ENCODE data around the gene VAMP4.
"Not testable (repeated sequence)": the region's sequence is repeated elsewhere in the genome, so short reads cannot be mapped to it uniquely, and the experiment has no call there.

VAMP4 gene

DNA sequence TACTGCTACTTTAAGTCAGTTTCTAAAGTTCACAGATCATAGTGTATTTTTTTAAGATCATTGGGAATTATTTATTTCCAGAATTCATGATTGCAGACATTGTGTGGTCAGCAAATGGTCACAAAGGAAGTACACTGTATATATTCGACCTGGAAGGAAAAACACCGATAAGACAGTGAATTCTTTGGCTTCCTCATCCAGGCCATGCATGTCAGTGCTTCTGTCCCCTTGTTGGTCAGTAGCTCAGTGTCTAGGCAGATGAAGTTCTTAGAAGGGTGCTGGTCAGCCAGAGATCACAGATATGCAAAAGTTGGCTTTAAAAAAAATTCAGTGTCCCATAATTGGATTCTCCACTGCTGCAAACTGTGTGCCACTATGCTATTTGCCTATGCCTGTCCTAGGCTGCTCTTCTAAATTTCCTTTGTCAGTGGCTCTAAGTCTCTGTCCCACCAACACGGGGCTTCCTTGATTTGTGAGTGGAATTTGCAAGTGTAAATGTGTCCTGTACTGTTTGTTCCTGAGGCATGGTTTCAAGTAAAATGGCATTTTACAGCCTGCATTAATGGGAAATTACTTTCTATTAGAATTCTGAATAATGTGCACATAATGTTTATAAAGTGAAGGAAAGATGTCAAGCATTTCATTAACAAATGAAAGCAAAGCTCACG lies 12.0 kb upstream of the VAMP4 start:
- DNase-seq (ENCODE audit: low read depth, low spot score), result no peak
- H3K27ac ChIP-seq, result peak overlapping the region; percentile 38

DNA sequence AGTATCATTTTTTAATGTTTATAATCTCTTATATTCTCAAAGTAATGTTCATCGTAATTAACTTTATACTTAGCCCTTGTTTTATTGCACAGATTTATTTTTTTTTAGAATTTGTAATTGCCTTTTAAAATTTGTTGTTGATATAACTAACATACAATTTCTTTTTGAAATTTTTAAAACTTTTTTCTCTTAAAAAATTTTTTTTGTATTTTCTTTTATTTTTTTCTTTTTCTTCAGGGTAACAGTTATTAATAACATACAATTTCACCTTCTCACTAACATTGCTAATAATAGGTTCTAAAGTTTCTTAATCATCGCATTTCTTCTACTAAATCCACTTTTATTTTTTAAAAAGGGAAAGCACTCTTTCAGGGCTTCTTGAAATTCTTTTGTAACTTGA lies 11.3 kb upstream of the VAMP4 start:
- no peak overlapping the region for H3K27ac ChIP-seq
- DNase-seq (ENCODE audit: low read depth, low spot score), result no peak

DNA sequence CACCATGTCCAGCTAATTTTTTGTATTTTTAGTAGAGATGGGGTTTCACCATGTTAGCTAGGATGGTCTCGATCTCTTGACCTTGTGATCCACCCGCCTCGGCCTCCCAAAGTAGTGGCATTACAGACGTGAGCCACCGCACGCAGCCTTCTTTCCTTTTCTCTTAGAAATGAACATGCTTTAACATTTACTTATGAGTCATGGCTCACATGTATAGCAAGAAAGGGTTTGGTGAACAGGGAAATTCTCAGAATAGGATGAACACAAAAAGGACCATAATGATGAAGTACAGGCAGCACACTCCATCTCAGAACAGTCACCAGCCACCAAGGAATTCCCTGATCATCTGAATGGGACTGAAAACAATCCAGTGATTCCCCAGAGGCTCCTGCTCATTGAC lies 9.4 kb upstream of the VAMP4 start:
- H3K27ac ChIP-seq, result no peak overlapping the region
- DNase-seq (ENCODE audit: low read depth, low spot score), result no peak

DNA sequence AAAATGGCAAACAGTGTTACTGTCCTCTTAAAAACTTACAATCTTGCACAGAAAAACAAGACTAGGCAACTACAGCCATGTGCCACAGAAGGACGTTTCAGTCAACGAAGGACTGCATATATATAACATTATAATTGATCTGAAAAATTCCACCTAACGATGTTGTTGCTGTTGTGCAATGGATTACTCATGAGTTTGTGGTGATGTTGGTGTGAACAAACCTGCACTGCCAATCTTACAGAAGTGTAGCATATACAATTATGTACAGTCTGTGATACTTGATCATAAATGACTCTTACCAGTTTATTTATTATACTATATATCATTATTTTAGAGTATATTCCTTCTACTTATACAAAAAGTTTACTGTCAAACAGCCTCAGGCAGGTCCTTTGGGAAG lies 6.8 kb upstream of the VAMP4 start:
- no peak overlapping the region for H3K27ac ChIP-seq
- DNase-seq (ENCODE audit: low read depth, low spot score), result no peak

DNA sequence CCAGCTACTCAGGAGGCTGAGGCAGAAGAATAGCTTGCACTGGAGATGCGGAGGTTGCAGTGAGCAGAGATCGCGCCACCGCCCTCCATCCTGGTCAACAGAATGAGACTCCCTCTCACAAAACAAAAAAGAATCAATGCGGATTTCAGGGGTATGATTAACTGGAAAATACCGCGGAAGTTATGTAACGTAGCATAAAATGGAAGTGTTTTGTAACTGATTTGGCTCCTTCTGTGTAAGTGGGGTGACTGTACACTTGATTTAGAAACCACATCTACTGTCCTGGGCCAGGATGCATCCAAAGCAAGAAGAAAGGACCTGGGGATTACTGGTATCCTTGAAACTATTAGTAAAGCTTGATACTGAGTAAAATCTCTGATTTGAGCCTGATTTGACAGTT lies 3.1 kb upstream of the VAMP4 start:
- H3K27ac ChIP-seq, result no peak overlapping the region
- no peak for DNase-seq (ENCODE audit: low read depth, low spot score)

DNA sequence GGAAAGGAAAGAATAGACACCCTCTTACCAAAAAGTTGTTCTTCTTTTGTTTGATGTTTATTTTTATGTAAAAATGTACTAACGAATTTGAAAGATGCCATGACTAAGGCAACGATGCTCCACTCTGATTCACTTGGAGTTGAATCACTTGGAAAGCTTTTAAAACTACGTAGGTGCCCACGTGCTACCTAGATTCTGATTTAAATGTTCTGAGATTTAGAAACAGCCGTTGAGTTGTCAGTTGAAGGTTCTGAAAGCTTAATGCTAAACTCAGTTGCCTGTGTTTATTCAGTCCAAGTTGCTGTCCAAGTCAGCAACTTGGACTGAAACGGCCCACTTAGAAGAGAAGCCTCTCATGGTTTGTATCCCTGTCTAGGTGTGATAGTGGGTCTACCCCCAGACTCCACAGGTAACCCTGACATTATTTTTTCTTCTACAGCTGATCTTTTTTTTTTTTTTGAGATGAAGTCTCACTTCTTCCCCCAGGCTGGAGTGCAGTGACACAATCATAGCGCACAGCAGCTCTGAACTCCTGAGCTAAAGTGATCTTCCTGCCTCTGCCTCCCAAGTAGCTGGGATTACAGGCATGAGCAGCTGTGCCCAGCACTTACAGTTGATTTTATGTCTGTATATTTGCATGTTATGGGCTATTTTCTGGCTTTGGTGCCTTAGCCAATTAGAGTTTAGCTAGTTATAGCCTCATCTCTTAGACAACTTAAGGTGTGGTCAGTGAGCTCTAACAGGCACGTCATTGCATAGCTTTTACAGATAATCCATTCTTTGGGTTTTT lies 1.4 kb upstream of the VAMP4 start:
- H3K27ac ChIP-seq, result peak overlapping the region; percentile 96
- peak; percentile 52 for DNase-seq (ENCODE audit: low read depth, low spot score)

DNA sequence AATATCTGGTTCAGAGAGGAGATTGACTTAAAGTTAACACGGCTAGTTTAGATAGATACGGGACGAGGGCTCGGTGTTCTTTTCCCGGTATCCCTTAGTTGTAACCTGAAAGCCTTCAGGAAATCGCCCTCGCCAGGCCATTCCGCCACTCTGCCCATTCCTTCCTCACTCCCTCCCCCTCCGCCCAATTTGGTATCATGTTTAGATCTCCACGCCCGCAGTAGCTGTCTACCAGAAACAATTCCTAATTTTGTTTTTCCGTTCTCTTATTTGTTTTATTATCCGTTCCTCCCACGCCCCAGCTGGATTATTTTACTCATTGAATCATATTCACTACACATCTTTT lies 685 bp upstream of the VAMP4 start:
- H3K27ac ChIP-seq, result peak overlapping the region; percentile 96
- DNase-seq (ENCODE audit: low read depth, low spot score), result no peak

DNA sequence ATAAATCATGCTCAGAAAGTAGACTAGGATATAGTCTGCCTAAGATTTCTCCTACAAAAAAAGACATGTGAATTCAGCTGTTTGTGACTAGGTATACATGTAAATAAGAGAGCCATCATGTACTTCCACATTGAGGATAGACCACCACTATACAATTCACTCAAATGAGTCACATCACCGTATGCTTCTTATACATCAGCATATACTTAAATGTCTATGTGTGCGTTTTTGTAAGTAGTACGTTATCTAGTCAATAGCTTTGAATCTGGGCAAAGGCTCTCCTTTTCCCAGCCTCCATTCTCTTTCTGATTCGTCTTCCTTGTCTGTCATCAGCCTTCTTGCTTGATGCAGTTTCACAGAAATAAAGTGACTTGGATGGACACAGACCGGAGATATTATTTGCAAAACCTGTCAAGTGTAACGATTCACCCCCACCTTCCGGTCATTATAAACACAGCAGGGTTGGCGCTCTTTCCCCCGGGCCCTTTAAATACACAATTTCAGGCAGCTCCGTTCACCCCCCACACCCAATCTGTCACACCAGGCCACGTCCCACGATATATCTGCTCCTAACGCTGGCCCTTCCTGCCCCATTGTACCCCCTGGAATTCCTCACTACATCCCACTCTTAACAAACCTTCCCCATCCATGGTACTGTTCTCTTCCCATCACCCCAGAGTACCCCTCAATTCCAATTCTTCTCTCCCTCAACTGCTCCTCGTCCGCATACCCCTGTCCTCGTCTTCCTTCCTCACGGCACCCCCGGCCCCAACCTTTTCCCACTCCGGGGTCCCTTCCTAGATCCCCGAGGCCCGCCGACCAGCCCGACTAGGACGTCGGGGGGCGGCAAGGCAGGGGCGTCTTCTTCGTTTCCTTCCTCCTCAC lies 636 bp downstream of the VAMP4 start:
- peak overlapping the region; percentile 96 for H3K27ac ChIP-seq
- DNase-seq (ENCODE audit: low read depth, low spot score), result no peak

DNA sequence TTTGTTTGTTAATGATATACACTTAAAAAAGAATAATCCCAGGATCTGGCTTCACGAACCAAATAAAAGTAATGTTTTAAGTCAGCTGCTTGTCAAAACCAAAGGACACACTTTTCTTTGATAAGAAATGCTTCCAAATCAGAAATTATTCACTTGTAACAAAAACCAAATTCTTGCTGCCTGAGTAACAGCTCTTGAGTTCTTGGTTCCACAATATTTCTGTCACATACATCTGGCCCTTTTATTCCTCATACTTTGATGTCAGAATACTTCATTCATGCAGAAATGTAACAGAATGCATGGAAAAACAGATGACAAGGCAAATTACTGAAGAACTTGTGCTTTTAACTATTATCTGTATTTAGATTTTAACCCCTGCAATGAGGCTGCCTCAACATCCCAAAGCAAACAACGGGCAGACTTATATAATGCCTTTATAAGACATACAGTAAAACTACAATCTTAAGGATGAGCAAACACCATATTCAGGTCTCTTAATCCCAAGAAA lies 1.5 kb downstream of the VAMP4 start:
- H3K27ac ChIP-seq, result peak overlapping the region; percentile 96
- no peak for DNase-seq (ENCODE audit: low read depth, low spot score)

DNA sequence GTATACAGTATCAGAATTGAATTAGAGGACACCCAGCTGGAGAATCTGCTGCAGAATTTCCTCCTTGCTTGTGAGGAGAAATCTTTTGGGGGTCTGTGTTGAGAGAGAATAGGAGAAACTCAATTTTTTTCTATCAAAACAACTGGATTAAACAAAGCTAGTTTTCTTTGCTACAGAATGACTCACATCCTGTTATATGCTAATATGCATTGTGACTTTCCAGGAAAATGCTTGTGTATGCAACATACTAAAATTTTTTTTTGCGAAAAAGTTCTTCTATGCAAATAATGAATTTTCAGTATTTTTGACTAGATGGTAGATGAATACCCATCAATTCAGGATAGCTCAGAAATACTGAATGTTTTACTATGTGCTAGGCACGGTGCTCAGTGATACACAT lies 2.2 kb downstream of the VAMP4 start:
- no peak for DNase-seq (ENCODE audit: low read depth, low spot score)

DNA sequence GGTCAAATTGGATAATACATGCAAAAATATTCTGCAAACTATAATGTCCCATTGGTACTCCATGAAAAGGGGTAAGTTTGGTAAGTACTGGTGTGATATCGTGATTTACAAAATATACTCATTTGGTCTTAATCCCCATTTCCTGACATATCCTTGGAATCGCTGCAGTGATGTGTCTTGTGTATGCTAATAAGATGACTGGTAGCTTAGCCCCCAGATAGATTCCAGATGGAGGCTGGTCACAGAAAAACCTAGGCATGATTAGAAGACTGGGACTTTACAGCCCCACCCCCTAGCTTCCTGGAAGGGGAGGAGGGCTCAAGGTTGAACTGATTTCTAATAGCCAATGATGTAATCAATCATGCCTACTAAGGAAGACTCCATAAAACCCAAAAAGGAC lies 3.0 kb downstream of the VAMP4 start:
- DNase-seq (ENCODE audit: low read depth, low spot score), result no peak
- peak overlapping the region; percentile 96 for H3K27ac ChIP-seq

More for the DNA sequence above, 2.2 kb downstream of the VAMP4 start:
- peak overlapping the region; percentile 96 for H3K27ac ChIP-seq

DNA sequence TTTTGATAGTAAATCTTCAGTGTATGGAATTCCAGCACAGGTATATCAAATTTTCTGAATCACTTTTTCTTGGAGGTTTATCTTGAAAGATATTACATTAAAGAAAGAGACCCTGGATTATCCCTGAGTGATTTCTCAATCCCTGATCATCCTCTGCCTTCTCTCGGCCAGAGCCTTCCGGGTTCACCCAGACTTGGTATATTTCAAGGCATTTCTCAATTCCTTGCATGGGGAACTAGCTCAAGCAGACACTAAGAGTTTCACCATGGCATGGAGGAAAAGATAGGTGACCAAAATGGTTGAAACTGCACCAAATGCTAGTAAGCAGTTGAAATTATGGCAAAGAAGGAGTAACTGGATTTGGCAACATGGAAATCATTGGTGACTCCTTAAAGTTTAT lies 5.7 kb downstream of the VAMP4 start:
- no peak overlapping the region for H3K27ac ChIP-seq
- no peak for DNase-seq (ENCODE audit: low read depth, low spot score)

DNA sequence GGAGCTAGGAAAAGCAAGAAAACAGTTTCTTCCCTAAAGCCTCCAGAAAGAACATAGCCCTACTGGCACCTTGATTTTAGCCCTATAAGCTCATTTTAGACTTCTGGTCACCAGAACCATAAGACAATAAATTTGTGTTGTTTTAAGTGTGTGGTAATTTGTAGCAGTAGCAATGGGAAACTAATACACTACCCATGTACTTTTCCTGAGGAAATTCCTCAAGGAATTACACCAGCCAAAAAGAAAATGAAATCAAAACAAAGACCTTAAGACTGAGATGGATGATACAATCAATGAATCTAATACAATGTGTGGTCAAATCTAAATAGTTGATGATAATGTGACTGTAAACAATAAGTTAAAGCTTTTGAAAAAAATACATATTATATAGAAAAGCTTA lies 11.8 kb downstream of the VAMP4 start:
- no peak overlapping the region for H3K27ac ChIP-seq
- DNase-seq (ENCODE audit: low read depth, low spot score), result no peak

DNA sequence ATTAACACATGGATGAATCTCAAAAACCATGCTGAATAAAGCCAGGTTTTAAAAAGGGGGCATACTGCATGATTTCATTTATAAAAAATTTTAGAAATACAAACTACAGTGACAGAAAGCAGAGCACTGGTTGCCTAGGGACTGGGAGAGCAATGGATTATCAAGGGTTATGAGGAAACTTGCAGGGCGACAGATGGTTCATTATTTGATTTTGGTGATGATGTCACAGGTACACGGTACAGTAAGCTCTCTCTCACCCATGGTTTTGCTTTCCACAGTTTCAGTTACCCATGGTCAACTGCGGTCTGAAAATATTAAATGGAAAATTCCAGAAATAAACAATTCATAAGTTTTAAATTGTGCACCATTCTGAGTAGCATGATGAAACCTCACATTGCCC lies 14.1 kb downstream of the VAMP4 start:
- H3K27ac ChIP-seq, result no peak overlapping the region
- DNase-seq (ENCODE audit: low read depth, low spot score), result no peak

DNA sequence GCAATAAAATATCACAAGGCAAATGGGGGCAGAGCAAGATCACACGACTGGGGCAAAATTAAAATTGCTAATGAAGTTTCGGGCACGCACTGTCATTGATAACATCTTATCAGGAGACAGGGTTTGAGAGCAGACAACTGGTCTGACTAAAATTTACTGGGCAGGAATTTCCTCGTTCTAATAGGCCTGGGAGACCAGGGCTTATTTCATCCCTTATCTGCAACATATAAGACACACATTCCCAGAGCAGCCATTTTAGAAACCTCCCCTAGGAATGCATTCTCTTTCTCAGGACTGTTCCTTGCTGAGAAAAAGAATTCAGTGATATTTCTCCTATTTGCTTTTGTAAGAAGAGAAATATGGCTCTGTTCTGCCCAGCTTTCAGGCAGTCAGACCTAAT lies 18.7 kb downstream of the VAMP4 start:
- H3K27ac ChIP-seq; DNase-seq (ENCODE audit: low read depth, low spot score): not testable (repeated sequence)

DNA sequence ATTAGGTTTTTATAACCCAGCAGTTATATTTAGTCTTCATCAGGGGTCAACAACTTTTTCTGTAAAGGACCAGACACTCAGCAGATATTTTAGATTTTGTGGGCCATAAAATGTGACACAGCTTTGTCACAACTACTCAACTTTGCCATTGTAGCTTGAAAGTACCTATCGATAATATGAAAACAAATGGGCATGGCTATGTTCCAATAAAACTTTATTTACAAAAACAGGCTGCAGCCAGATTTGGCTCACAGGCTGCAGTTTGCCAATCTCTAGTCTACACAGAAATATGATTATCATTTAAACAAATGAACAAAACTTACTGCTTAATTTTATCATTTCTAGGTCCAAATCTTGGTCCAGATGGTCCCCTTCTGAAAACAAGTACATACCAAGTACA lies 23.0 kb downstream of the VAMP4 start:
- no peak for DNase-seq (ENCODE audit: low read depth, low spot score)
- H3K27ac ChIP-seq, result no peak overlapping the region

DNA sequence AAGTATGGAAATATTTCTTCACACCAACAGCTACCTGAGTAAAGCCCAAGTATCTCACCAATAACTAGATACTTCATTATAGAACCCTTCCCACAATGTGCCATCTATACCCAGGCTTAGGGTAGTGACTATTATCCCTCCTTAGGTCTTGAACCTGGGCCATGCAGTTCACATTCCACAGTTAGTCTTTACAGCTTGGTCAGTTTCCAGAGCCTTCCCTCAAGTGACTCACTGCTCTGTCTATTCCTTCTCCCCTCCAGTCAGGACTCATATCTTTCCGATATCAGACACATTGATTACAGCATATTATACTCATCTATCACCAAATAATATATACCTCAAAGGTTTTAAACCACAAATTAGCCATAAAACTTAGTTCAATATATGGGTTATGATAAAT lies 23.6 kb downstream of the VAMP4 start:
- H3K27ac ChIP-seq, result no peak overlapping the region
- DNase-seq (ENCODE audit: low read depth, low spot score), result no peak

DNA sequence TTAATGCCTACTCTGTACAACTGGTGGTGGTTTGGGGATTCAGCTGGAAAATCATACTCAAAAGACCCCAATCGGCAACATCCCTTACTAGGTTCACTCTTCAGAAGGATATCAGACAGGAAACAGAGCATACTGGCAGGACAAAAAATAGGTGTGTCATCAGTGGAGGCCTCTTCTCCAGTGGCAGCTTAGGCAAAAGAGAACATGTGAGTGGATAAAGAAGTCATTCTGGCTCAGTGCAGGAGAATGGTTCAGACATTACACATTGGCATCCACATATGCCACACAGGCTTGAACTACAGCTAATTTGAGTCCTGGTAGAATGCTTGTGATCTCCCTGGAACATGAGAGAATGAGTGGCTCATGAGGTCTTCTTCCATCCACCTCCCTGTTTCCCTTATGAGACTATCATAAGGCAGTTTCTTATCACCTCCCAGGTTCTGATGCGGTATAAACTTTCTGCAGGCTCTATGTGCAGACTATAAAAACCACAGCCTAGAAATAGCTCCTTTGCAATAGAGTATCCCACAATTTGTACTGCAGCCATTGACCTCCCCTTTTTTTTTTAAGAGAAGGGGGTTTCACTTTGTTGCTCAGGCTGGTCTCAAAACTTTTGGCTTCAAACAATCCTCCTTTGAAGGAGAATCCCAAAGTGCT lies 24.7 kb downstream of the VAMP4 start:
- DNase-seq (ENCODE audit: low read depth, low spot score), result no peak
- H3K27ac ChIP-seq, result no peak overlapping the region

DNA sequence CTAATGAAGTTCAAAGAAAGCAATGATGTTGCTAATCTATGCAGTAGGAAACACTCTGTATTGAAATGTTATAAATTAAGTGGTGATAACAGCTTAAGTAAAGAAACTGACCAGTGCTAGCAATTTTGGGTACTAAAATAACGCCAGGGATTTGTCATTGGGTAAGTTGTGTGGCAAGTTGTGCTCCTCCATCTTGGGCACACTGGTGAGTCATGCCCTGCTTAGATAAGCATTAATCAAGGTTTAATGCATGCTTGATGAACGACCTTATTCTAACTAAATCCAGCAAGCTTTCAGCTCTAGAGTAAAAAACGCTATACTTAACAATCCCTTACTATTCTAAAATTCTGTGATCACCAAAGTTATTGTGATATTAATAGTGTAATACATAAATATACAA lies 25.2 kb downstream of the VAMP4 start:
- no peak for DNase-seq (ENCODE audit: low read depth, low spot score)
- no peak overlapping the region for H3K27ac ChIP-seq

DNA sequence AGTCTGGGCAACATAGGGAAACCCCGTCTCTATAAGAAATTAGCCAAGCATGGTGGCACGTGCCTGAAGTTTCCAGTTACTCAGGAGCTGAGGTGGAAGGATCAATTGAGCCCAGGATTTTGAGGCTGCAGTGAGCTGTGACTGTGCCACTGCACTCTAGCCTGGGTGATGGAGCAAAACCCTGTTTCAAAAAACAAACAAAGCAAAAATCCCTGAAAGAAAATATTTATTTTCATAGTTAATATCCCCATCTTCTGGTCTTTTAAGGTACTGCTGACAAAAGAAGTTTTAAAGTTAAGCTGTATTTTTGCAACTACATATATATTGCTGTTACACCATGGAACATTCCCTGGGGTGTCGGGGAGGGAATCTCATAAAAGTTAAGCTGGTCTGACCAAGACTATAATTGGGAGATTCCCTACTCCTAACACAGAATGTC lies 26.0 kb downstream of the VAMP4 start:
- no peak overlapping the region for H3K27ac ChIP-seq
- no peak for DNase-seq (ENCODE audit: low read depth, low spot score)

All from epithelial cell of prostate (primary cell).